Stimulated activated naive CD8-positive, alpha-beta T cell treated with anti-CD3 and anti-CD28 coated beads, Interleukin-15, amount 100 ng/mL, for 72 hours (primary cell): ENCODE results near the gene FAM240A.
"Not testable (repeated sequence)": the region's sequence is repeated elsewhere in the genome, so short reads cannot be mapped to it uniquely, and the experiment has no call there.

Experiments used
- ATAC-seq: fragments of 150-1000 bp; cut with Tn5 transposase; 2 replicates; pipeline ENCODE4 v1.10.0; 2021; ENCODE audit warnings: mild to moderate bottlenecking, moderate library complexity
- DNase-seq, 2 donors: peaks; one replicate each; pipeline ENCODE4 v3.0.0; 2021 to 2022
- H3K27ac Mint-ChIP-seq, 2 donors: one replicate each; pipeline ENCODE4 v1.8.0; 2022; ENCODE audit warnings: mild to moderate bottlenecking in 2 of 2, mixed read lengths in 2 of 2, moderate library complexity in 2 of 2
- H3K27me3 Mint-ChIP-seq: one replicate; pipeline ENCODE4 v1.8.0; 2022; ENCODE audit warnings: mixed read lengths
- H3K4me1 Mint-ChIP-seq: one replicate; pipeline ENCODE4 v1.8.0; 2022; ENCODE audit warnings: mild to moderate bottlenecking, mixed read lengths
- H3K4me3 Mint-ChIP-seq, 2 donors: one replicate each; pipeline ENCODE4 v1.8.0; 2022; ENCODE audit warnings: mild to moderate bottlenecking in 2 of 2, mixed read lengths in 2 of 2, moderate library complexity in 1 of 2
- H3K9me3 Mint-ChIP-seq, 2 donors: one replicate each; pipeline ENCODE4 v1.8.0; 2022; ENCODE audit warnings: mixed read lengths in 2 of 2

Gene FAM240A

DNA sequence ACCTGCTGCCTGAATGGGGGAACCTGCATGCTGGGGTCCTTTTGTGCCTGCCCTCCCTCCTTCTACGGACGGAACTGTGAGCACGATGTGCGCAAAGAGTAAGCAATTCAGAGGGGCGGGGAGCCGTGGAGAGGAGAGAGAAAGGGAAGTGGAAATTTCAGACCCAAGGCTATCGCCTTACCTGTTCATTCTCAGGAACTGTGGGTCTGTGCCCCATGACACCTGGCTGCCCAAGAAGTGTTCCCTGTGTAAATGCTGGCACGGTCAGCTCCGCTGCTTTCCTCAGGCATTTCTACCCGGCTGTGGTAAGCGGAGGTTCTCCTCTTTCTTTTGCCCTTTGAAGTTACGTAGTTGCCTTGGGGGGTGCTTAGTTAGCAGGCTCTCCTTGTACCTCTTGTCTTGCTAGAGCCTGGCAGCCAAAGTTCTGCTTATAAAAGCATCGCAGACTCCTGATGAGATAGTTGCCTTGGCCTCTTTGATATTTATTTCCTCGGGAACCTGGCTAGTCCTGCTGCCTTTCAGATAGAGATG lies 32.5 kb upstream of the FAM240A start:
- Mint-ChIP-seq H3K27ac (peak overlapping the region in 1 of 2 donors; percentile 64), H3K4me1 (peaks cover 5% of the 10 kb centered on the region), H3K4me3 (no peak overlapping the region), H3K9me3 (no peaks in the 10 kb centered on the region), H3K27me3 (peaks cover 29% of the 10 kb centered on the region)
- DNase-seq (no peak), ATAC-seq (no peak)

- H3K4me1 Mint-ChIP-seq, result peaks cover 5% of the 10 kb centered on the region
- no peak for ATAC-seq
These were observed 31.6 kb upstream of the FAM240A start for GRCh38 chr3:46580675-46581074.

DNA sequence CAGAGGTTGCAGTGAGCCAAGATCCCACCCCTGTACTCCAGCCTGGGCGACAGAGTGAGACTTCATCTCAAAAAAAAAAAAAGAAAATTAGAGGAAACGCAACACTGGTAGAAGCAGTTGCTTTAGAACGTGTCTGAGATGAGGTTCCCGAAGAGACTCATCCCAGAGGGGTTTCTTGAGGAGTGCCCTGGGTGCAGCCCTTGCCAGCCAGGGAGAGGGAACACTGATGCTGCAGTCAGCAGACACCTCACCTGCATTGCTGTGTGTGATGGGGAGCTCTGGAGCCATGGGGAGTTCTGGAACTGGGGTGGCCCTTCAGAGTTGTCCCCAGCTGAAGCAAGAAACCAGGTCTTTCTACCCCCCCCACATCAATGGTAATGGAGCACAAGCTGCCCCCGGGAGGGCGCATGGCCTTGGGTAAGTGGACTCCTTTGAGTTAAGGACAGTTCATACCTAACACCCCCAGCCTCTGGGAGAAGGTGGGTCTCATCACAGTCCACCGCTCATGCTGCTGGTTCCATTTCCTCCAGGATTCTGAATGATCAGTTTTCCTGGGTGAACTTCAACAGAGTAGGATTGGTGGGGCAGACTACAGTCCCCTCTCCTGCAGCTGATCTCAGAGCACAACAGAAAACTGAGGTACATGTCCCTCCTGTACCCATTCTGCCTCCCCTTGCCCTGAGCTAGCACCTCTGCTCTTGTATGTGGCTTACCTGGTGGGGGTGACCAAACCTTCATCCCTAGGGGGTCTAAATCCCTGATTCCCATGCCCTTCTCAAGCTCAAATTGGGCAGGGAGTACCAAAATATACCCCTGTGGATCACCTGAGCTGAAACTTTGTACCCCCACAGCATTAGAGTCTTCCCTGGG lies 27.5 kb upstream of the FAM240A start:
- peaks cover 9% of the 10 kb centered on the region for H3K4me1 Mint-ChIP-seq
- H3K27me3 Mint-ChIP-seq, result peaks cover 13% of the 10 kb centered on the region
- DNase-seq, result no peak
- H3K9me3 Mint-ChIP-seq, result no peaks in the 10 kb centered on the region
- no peak overlapping the region for H3K4me3 Mint-ChIP-seq
- no peak for ATAC-seq
- no peak overlapping the region for H3K27ac Mint-ChIP-seq

More at GRCh38 chr3:46580675-46581074, 31.6 kb upstream of the FAM240A start:
- Mint-ChIP-seq H3K9me3 (no peaks in the 10 kb centered on the region), H3K27me3 (peaks cover 25% of the 10 kb centered on the region), H3K4me3 (no peak overlapping the region), H3K27ac (no peak overlapping the region)
- no peak for DNase-seq

DNA sequence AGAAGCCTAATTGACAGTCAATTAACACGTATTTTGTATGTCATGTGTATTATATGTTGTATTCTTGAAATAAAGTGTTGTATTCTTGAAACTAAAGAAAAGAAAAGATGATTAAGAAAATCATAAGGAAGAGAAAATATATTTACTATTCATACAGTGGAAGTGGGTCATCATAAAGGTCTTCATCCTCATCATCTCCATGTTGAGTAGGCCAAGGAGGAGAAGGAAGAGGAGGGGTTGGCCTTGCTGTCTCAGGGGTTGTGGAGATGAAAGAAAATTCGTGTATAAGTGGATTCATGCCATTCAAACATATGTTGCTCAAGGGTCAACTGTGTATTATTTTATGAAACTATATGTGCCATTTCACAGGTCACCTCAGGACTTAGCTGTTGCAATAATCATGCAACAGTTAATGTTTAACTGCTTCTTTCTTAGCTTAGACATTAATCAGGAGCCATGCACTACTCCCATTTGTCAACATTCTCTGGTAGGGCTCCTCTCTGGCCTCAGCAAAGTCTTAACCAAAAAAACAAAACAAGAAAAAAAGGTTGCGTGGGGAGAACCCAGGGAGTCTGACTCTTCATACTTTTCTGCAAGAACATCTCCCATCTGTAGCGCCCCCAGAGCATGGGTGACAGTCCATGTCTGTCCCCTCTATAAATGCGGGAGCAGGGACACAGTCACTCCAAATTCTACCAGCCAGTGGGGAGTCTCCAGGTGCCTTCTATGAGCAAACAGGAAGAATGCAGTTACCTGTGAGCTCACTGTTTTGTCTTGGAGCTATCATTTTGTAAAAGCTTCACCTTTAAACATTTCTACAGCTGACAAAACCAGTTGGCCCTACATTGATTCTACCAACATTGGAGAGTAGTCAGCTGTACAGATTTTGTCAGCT lies 26.3 kb upstream of the FAM240A start:
- no peak for DNase-seq
- Mint-ChIP-seq H3K27ac (peak overlapping the region in 1 of 2 donors; percentile 16), H3K27me3 (peaks cover 8% of the 10 kb centered on the region), H3K9me3 (no peaks in the 10 kb centered on the region), H3K4me3 (no peak overlapping the region), H3K4me1 (peaks cover 14% of the 10 kb centered on the region)
- ATAC-seq, result no peak

- Mint-ChIP-seq H3K27ac (no peak overlapping the region), H3K27me3 (peaks cover 14% of the 10 kb centered on the region), H3K4me1 (peaks cover 14% of the 10 kb centered on the region), H3K9me3 (no peaks in the 10 kb centered on the region), H3K4me3 (no peak overlapping the region)
- ATAC-seq (no peak), DNase-seq (no peak)
These were observed 25.5 kb upstream of the FAM240A start for GRCh38 chr3:46586738-46587246.

DNA sequence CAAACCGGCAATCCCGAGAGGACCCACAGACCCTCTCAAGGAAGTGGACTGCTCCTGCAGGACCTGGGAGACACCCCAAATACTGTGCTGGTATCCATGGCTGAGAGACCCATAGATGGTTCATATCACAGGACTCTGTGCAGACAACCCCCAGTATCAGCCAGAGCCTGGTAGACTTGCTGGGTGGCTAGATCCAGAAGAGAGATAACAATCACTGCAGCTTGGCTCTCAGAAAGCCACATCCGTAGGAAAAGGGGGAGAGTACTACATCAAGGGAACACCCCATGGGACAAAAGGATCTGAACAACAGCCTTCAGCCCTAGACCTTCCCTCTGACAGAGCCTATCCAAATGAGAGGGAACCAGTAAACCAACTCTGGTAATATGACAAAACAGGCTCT lies 25.1 kb upstream of the FAM240A start:
- Mint-ChIP-seq H3K4me1 (peaks cover 14% of the 10 kb centered on the region), H3K27me3 (peaks cover 18% of the 10 kb centered on the region)
- not testable (repeated sequence) for H3K4me3 Mint-ChIP-seq, DNase-seq, H3K27ac Mint-ChIP-seq, H3K9me3 Mint-ChIP-seq, ATAC-seq

GRCh38 chr3:46593274-46593862 lies 19.0 kb upstream of the FAM240A start:
- Mint-ChIP-seq H3K4me3 (no peak overlapping the region), H3K4me1 (peaks cover 8% of the 10 kb centered on the region), H3K27ac (no peak overlapping the region), H3K27me3 (peaks cover 14% of the 10 kb centered on the region), H3K9me3 (no peaks in the 10 kb centered on the region)
- DNase-seq (no peak), ATAC-seq (no peak)

DNA sequence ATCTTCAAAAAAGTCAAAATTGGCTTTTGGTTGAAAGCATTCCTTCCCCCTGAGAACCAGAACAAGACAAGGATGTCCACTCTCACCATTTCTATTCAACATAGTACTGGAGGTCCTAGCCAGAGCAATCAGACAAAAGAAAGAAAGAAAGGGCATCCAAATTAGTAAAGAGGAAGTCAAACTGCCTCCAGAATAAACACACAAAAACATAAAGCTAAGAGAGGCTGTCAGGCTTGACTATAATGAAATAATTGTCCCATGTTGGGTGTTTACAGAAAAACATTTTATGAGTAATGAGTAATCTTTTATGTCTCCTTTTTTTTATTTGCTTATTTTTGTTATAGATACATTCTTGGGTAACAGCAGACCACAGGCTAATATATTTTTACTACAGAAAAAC lies 18.3 kb upstream of the FAM240A start:
- Mint-ChIP-seq H3K4me3 (no peak overlapping the region), H3K27ac (no peak overlapping the region), H3K4me1 (peaks cover 8% of the 10 kb centered on the region), H3K9me3 (no peaks in the 10 kb centered on the region), H3K27me3 (peaks cover 14% of the 10 kb centered on the region)
- no peak for DNase-seq
- no peak for ATAC-seq

DNA sequence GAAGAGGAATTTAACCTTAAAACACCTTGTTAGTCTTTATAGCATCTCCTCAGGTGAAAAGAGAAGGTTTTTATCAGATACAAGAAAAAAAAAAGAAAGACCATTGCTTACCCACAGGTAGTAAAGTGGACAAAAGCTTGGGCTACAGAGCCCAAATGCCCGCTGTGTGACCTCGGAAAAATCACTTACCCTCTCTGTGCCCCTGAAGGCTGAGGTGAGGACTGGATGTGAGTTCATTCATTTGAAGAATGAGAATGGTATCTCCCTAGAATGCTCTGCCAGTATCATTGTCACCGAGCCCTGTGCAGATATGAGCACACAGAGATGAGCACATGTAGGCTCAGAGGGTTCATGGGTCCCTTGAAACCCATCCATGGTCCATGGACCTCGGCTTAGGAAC lies 17.6 kb upstream of the FAM240A start:
- H3K4me3 Mint-ChIP-seq, result no peak overlapping the region
- H3K27ac Mint-ChIP-seq, result no peak overlapping the region
- H3K9me3 Mint-ChIP-seq, result no peaks in the 10 kb centered on the region
- DNase-seq, result no peak
- H3K27me3 Mint-ChIP-seq, result peaks cover 14% of the 10 kb centered on the region
- ATAC-seq, result no peak
- peaks cover 6% of the 10 kb centered on the region for H3K4me1 Mint-ChIP-seq

DNA sequence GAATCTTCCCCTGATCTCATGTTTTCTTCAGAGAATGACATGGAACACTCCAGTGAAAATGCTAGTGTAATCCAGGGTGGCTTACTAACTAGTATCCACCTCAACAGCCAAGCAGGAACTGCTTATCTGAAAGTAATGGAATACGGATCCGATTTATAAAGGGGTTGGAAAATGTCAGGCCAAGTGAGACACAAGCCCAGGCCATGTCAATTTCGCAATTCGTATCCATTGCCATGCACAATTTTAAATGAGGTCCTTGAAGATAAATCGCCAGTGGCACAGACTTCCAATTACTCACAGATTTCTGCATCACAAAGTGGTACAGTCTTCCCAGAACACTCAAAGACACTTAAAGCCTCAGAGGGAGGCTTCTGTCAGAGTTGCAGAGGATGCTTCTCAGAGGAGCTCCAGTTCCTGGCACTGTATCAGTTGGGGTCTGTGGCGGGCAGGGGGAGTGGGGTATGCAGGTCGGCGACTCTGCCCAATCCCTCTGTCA lies 16.5 kb upstream of the FAM240A start:
- Mint-ChIP-seq H3K9me3 (no peaks in the 10 kb centered on the region), H3K4me3 (no peak overlapping the region), H3K4me1 (no peaks in the 10 kb centered on the region), H3K27ac (no peak overlapping the region), H3K27me3 (peaks cover 14% of the 10 kb centered on the region)
- DNase-seq, result no peak
- no peak for ATAC-seq

DNA sequence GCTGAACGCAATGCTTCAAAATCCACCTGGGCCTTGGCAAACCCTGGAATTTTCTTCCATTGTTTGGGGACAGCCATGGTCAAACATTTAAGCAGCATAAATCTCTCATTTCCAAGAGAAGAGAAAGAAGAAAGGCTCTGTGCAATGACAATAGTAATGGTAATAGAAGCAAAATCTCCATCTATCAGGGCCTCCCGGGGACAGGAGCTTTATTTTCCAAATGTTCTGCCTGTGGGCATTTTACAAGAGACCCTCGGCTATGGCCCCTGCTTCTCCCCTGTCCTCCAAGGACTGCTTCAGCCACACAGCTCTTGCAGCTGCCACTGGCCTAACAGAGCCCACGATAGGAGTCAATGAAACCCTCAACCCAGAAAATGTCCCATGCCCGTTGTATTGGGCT lies 12.7 kb upstream of the FAM240A start:
- no peak overlapping the region for H3K4me3 Mint-ChIP-seq
- no peaks in the 10 kb centered on the region for H3K9me3 Mint-ChIP-seq
- DNase-seq, result no peak
- no peak overlapping the region for H3K27ac Mint-ChIP-seq
- no peak for ATAC-seq
- H3K4me1 Mint-ChIP-seq, result no peaks in the 10 kb centered on the region
- no peaks in the 10 kb centered on the region for H3K27me3 Mint-ChIP-seq

- ATAC-seq (no peak), DNase-seq (no peak)
- H3K4me3 Mint-ChIP-seq, result no peak overlapping the region
- H3K27me3 Mint-ChIP-seq, result no peaks in the 10 kb centered on the region
- H3K4me1 Mint-ChIP-seq, result no peaks in the 10 kb centered on the region
- no peaks in the 10 kb centered on the region for H3K9me3 Mint-ChIP-seq
- H3K27ac Mint-ChIP-seq, result no peak overlapping the region
These were observed 8.8 kb upstream of the FAM240A start for GRCh38 chr3:46603446-46604046.

DNA sequence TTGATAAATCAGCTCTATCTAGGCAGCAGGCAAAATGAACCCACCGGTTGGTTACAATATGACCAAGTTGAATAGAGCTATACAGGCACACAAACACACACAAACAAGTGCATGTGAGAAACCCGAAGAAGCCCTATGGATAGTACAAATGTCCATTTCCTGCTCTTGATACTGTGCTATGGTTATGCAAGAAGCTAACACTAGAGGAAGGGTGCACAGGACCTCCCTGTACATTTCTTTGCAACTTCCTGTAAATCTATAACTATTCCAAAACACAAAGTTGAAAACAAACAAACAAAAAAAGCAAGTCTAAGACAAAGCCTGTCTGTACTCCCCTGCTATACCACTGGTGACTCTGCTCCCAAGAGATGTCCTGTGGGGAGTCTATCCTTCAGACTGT lies 8.2 kb upstream of the FAM240A start:
- Mint-ChIP-seq H3K4me1 (no peaks in the 10 kb centered on the region), H3K9me3 (no peaks in the 10 kb centered on the region), H3K27me3 (no peaks in the 10 kb centered on the region), H3K27ac (no peak overlapping the region), H3K4me3 (no peak overlapping the region)
- DNase-seq, result no peak
- ATAC-seq, result no peak

- DNase-seq (no peak), ATAC-seq (no peak)
- Mint-ChIP-seq H3K4me3 (no peak overlapping the region), H3K27ac (no peak overlapping the region), H3K27me3 (no peaks in the 10 kb centered on the region), H3K4me1 (no peaks in the 10 kb centered on the region), H3K9me3 (no peaks in the 10 kb centered on the region)
These were observed 4.7 kb upstream of the FAM240A start for GRCh38 chr3:46607603-46608028.

DNA sequence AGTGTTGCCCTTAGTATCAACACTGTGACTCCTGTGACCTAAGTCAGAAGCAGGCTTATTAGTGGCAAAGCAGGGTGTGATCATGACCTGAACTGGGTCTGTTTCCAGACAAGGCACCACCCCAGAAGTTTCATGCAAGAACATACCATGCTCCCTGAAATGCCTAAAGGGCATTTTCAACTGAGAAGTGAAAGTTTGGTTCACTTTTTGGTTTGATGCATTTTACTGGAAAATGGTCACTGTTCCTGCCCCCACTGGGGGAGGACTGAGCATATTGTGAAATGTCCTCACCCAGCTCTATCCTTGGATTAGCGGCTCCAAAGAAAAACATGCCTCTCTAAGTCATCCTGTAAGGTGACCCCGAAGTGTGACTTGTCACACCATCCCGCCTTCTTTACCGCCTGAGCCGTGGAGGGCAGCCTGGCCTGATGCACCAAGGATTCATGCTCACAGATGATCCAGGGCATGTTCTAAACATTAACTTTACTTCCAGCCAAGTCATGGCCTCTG lies 3.1 kb upstream of the FAM240A start:
- Mint-ChIP-seq H3K4me3 (no peak overlapping the region), H3K9me3 (no peaks in the 10 kb centered on the region), H3K27ac (no peak overlapping the region), H3K27me3 (peaks cover 6% of the 10 kb centered on the region), H3K4me1 (no peaks in the 10 kb centered on the region)
- DNase-seq (no peak), ATAC-seq (no peak)
